HCT116 (cell line): ENCODE data around the gene FNDC3B. TPM values are rescaled to one million over a fixed set of nuclear protein-coding genes. Genes with fewer than 3 reads are reported as not detected.

Experiments
- ATAC-seq: fragments of 200-7000 bp; cut with Tn5 transposase; 2 replicates; pipeline ENCODE4 v1.9.1; 2020; ENCODE audit warnings: mild to moderate bottlenecking, moderate library complexity
- BruUV-seq: library from RNA; stranded (reverse); fragments of 400-500 nt; replicated peaks from 2 replicates; lab custom pipeline; 2021; lab: Mats Ljungman, UMichigan
- CTCF ChIA-PET: fragments of 300-600 bp; sonication (Branson Sonifier 250); formaldehyde crosslinking; loops from one replicate; lab custom pipeline; 2021; ENCODE audit warnings: antibody characterized with exemption; lab: Charles Lee
- POLR2A ChIA-PET: fragments of 300-600, 350-600 bp; sonication (Branson Sonifier 250); formaldehyde crosslinking; loops from one replicate; lab custom pipeline; 2021; ENCODE audit warnings: antibody characterized with exemption; lab: Charles Lee
- RAD21 ChIA-PET, 2 experiments: fragments of 300-600 bp; sonication (Branson Sonifier 250); formaldehyde crosslinking; loops; one replicate each; lab custom pipeline; 2023; ENCODE audit warnings: low total read pairs in 2 of 2; ENCODE audit not compliant: uncharacterized antibody in 2 of 2, unreplicated experiment in 2 of 2, low non-redundant PET in 1 of 2; lab: Charles Lee
- DNase-seq: peaks from one replicate; pipeline ENCODE4 v3.0.0-alpha.2; 2010; ENCODE audit warnings: low read depth, low spot score
- H2AFZ ChIP-seq: fragments of 200-600 bp; shearing (Covaris generic), sonication (generic); 2 replicates; pipeline ENCODE4 v1.6.1; 2017; ENCODE audit warnings: low read depth, mixed run types, mixed read lengths, antibody characterized with exemption, low read length; ENCODE audit not compliant: poor library complexity, severe bottlenecking
- H3K27ac ChIP-seq: 2 replicates; pipeline ENCODE4 v1.5.1; 2012; ENCODE audit warnings: low read depth, low read length
- H3K27me3 ChIP-seq: fragments of 200-600 bp; sonication (generic); 2 replicates; pipeline ENCODE4 v1.6.1; 2016; ENCODE audit warnings: mixed run types, low read length, mixed read lengths; ENCODE audit not compliant: insufficient read depth
- H3K36me3 ChIP-seq, 2 experiments: fragments of 200-500 bp in 1 of 2; fragments of 200-600 bp in 1 of 2; sonication (Bioruptor generic) in 1 of 2; sonication (generic) in 1 of 2; 2 replicates each; pipeline versions ENCODE4 v1.5.1 to v1.6.1; 2014 to 2016; ENCODE audit warnings: low read length in 2 of 2, inconsistent platforms in 1 of 2, mixed read lengths in 1 of 2, mixed run types in 1 of 2; ENCODE audit not compliant: insufficient read depth in 2 of 2, control insufficient read depth in 1 of 2
- H3K4me1 ChIP-seq, 2 experiments: fragments of 200-600 bp in 1 of 2; sonication (generic) in 1 of 2; 2 replicates each; pipeline versions ENCODE4 v1.5.1 to v1.6.1; 2012 to 2017; ENCODE audit warnings: low read length in 2 of 2, inconsistent platforms in 1 of 2, mild to moderate bottlenecking in 1 of 2, mixed read lengths in 1 of 2, mixed run types in 1 of 2, moderate library complexity in 1 of 2; ENCODE audit not compliant: insufficient read depth in 2 of 2, control insufficient read depth in 1 of 2
- H3K4me2 ChIP-seq: fragments of 200-600 bp; sonication (generic); 2 replicates; pipeline ENCODE4 v1.6.1; 2017; ENCODE audit warnings: mixed run types, low read length, mixed read lengths
- H3K4me3 ChIP-seq, 2 experiments: fragments of 200-600 bp in 1 of 2; sonication (generic) in 1 of 2; replicated peaks in 1 of 2; 2 replicates each; pipeline ENCODE4 v1.5.1; 2011 to 2016; ENCODE audit warnings: low read length in 2 of 2, control low read depth in 1 of 2, low read depth in 1 of 2, mild to moderate bottlenecking in 1 of 2, mixed read lengths in 1 of 2, mixed run types in 1 of 2
- H3K79me2 ChIP-seq: fragments of 200-600 bp; sonication (generic); 2 replicates; pipeline ENCODE4 v1.6.1; 2017; ENCODE audit warnings: mild to moderate bottlenecking, mixed run types, low read length, moderate library complexity, mixed read lengths; ENCODE audit not compliant: insufficient read depth
- H3K9ac ChIP-seq: fragments of 200-600 bp; sonication (generic); 2 replicates; pipeline ENCODE4 v1.6.1; 2016; ENCODE audit warnings: low read length, mixed read lengths
- H3K9me2 ChIP-seq: fragments of 200-600 bp; sonication (generic), shearing (Covaris generic); 2 replicates; pipeline ENCODE4 v1.6.1; 2017; ENCODE audit warnings: mixed run types, mild to moderate bottlenecking, moderate library complexity; ENCODE audit not compliant: insufficient read depth
- H3K9me3 ChIP-seq, 2 experiments: fragments of 200-500 bp in 1 of 2; fragments of 200-600 bp in 1 of 2; sonication (Bioruptor generic) in 1 of 2; sonication (generic) in 1 of 2; 2 replicates each; pipeline ENCODE4 v1.6.1; 2014 to 2017; ENCODE audit warnings: low read length in 2 of 2, mixed read lengths in 2 of 2, inconsistent platforms in 1 of 2, low read depth in 1 of 2, mild to moderate bottlenecking in 1 of 2, mixed run types in 1 of 2, moderate library complexity in 1 of 2; ENCODE audit not compliant: control insufficient read depth in 1 of 2, insufficient read depth in 1 of 2
- H4K20me1 ChIP-seq: fragments of 200-600 bp; sonication (generic), shearing (Covaris generic); 2 replicates; pipeline ENCODE4 v1.6.1; 2017; ENCODE audit warnings: mixed run types, mild to moderate bottlenecking, moderate library complexity; ENCODE audit not compliant: insufficient read depth
- ATF3 ChIP-seq: IDR thresholded peaks from 2 replicates; pipeline ENCODE4 v1.6.1; 2012
- CEBPB ChIP-seq: IDR thresholded peaks from 2 replicates; pipeline ENCODE4 v1.6.1; 2012; ENCODE audit warnings: low read depth
- ELF1 ChIP-seq: IDR thresholded peaks from 2 replicates; pipeline ENCODE4 v1.6.1; 2012; ENCODE audit warnings: low read depth, borderline replicate concordance
- REST ChIP-seq: IDR thresholded peaks from 2 replicates; pipeline ENCODE4 v1.6.1; 2012; ENCODE audit warnings: low read depth
- intact Hi-C: fragments of 100-400 bp; cut with micrococcal nuclease; formaldehyde crosslinking; loops from 2 replicates; pipeline ENCODE4 v1.10.0; 2022
- total RNA-seq: library from RNA; stranded (reverse); gene quantifications from one replicate; pipeline ENCODE4 v1.2.1, GENCODE V29; 2021; ENCODE audit not compliant: unreplicated experiment

FNDC3B gene
- total RNA-seq, 1 experiment from 2014 or later = 45.7 TPM

GRCh38 chr3:172449466-172450149 is 410.2 kb downstream of the FNDC3B start:
- DNase-seq (no peak), ATAC-seq (no peak)
- POLR2A ChIA-PET = no interaction called here
- Histone ChIP-seq H3K27ac (no peak overlapping the region), H4K20me1 (no peaks in the 10 kb centered on the region), H3K27me3 (no peaks in the 10 kb centered on the region), H2AFZ (no peak overlapping the region), H3K4me1 (no peaks in the 10 kb centered on the region), H3K9ac (no peak overlapping the region), H3K4me3 (no peak overlapping the region), H3K36me3 (no peaks in the 10 kb centered on the region), H3K79me2 (no peaks in the 10 kb centered on the region), H3K4me2 (no peak overlapping the region), H3K9me3 (no peaks in the 10 kb centered on the region), H3K9me2 (no peaks in the 10 kb centered on the region)
- TF ChIP-seq ELF1 = no peak
- peak; percentile 47 for TF ChIP-seq REST
- no peak for TF ChIP-seq ATF3
- TF ChIP-seq CEBPB = no peak
- RAD21 ChIA-PET = no interaction called here
- CTCF ChIA-PET = no interaction called here
- BruUV-seq = no TSS peak
- intact Hi-C loops = no loop called here

Other genes with a start within 250 kb of the FNDC3B start
- 8.4 TPM for gene PLD1, start 229.1 kb upstream of the FNDC3B start, total RNA-seq
- not detected for gene TMEM212, start 196.2 kb upstream of the FNDC3B start, total RNA-seq